Activated naive CD4-positive, alpha-beta T cell treated with anti-CD3 and anti-CD28 coated beads, Interleukin-2, amount 10 ng/mL, durations not matched to agents 7 days and 5 days (primary cell): ENCODE measurements around the gene ERFL.

Source experiments
- CTCF ChIA-PET: fragments of 350-600 bp; sonication (Branson Sonifier 250); formaldehyde crosslinking; loops from one replicate; lab custom pipeline; 2021; ENCODE audit warnings: antibody characterized with exemption; lab: Charles Lee
- DNase-seq: peaks from one replicate; pipeline ENCODE4 v3.0.0-alpha.2; 2020
- H3K27ac Mint-ChIP-seq: one replicate; pipeline ENCODE4 v1.8.0; 2021; ENCODE audit warnings: mild to moderate bottlenecking, moderate library complexity, mixed read lengths
- H3K27me3 Mint-ChIP-seq: one replicate; pipeline ENCODE4 v1.8.0; 2021; ENCODE audit warnings: mild to moderate bottlenecking, mixed read lengths
- H3K36me3 Mint-ChIP-seq: one replicate; pipeline ENCODE4 v1.8.0; 2021; ENCODE audit warnings: mixed read lengths
- H3K4me1 Mint-ChIP-seq: one replicate; pipeline ENCODE4 v1.8.0; 2021; ENCODE audit warnings: mixed read lengths
- H3K4me3 Mint-ChIP-seq: one replicate; pipeline ENCODE4 v1.8.0; 2021; ENCODE audit warnings: mild to moderate bottlenecking, moderate library complexity, mixed read lengths
- H3K9me3 Mint-ChIP-seq: one replicate; pipeline ENCODE4 v1.8.0; 2021; ENCODE audit warnings: mixed read lengths

ERFL gene

GRCh38 chr19:41907994-41908615, 20.1 kb downstream of the ERFL start:
- H3K36me3 Mint-ChIP-seq, result peaks cover 56% of the 10 kb centered on the region
- no peak overlapping the region for H3K4me3 Mint-ChIP-seq
- H3K27me3 Mint-ChIP-seq, result no peaks in the 10 kb centered on the region
- DNase-seq, result no peak
- no peaks in the 10 kb centered on the region for H3K9me3 Mint-ChIP-seq
- CTCF ChIA-PET, result interaction anchor here (0.9 kb wide), 1 partner anchor 16 kb away, joined by 3 read pairs; no protein-coding TSS in a partner anchor
- no peak overlapping the region for H3K27ac Mint-ChIP-seq
- peaks cover 25% of the 10 kb centered on the region for H3K4me1 Mint-ChIP-seq

GRCh38 chr19:41906916-41907680, 21.2 kb downstream of the ERFL start:
- DNase-seq, result no peak
- CTCF ChIA-PET, result interaction anchor here (0.7 to 0.8 kb wide), 2 partner anchors 12 to 34 kb away, joined by 3 read pairs; no protein-coding TSS in a partner anchor
- Mint-ChIP-seq H3K27me3 (no peaks in the 10 kb centered on the region), H3K9me3 (no peaks in the 10 kb centered on the region), H3K4me1 (peaks cover 25% of the 10 kb centered on the region), H3K27ac (no peak overlapping the region), H3K36me3 (peaks cover 65% of the 10 kb centered on the region), H3K4me3 (no peak overlapping the region)

- CTCF ChIA-PET, result interaction anchor here (0.8 kb wide), 1 partner anchor 11 kb away, joined by 3 read pairs; no protein-coding TSS in a partner anchor
- H3K27me3 Mint-ChIP-seq, result no peaks in the 10 kb centered on the region
- H3K4me3 Mint-ChIP-seq, result no peak overlapping the region
- H3K9me3 Mint-ChIP-seq, result no peaks in the 10 kb centered on the region
- H3K36me3 Mint-ChIP-seq, result peaks cover 66% of the 10 kb centered on the region
- DNase-seq, result no peak
- peaks cover 21% of the 10 kb centered on the region for H3K4me1 Mint-ChIP-seq
- H3K27ac Mint-ChIP-seq, result no peak overlapping the region
Observed at GRCh38 chr19:41906271-41906670, 22.0 kb downstream of the ERFL start.

GRCh38 chr19:41905273-41906002, 22.8 kb downstream of the ERFL start:
- Mint-ChIP-seq H3K4me1 (peaks cover 23% of the 10 kb centered on the region), H3K27me3 (no peaks in the 10 kb centered on the region), H3K9me3 (no peaks in the 10 kb centered on the region), H3K4me3 (no peak overlapping the region), H3K36me3 (peaks cover 62% of the 10 kb centered on the region), H3K27ac (no peak overlapping the region)
- CTCF ChIA-PET, result interaction anchor here (0.8 kb wide), 1 partner anchor 29 kb away, joined by 4 read pairs; no protein-coding TSS in a partner anchor
- DNase-seq, result no peak

GRCh38 chr19:41904118-41904870, 24.0 kb downstream of the ERFL start:
- CTCF ChIA-PET, result interaction anchor here (0.8 to 0.9 kb wide), 3 partner anchors 15 to 31 kb away, joined by 3 to 4 read pairs (median 3); no protein-coding TSS in a partner anchor
- Mint-ChIP-seq H3K4me3 (no peak overlapping the region), H3K27ac (no peak overlapping the region), H3K27me3 (no peaks in the 10 kb centered on the region), H3K4me1 (peaks cover 26% of the 10 kb centered on the region), H3K9me3 (no peaks in the 10 kb centered on the region), H3K36me3 (peaks cover 65% of the 10 kb centered on the region)
- no peak for DNase-seq

GRCh38 chr19:41903193-41903953, 24.9 kb downstream of the ERFL start:
- Mint-ChIP-seq H3K4me1 (peaks cover 28% of the 10 kb centered on the region), H3K36me3 (peaks cover 71% of the 10 kb centered on the region), H3K27me3 (no peaks in the 10 kb centered on the region), H3K9me3 (no peaks in the 10 kb centered on the region), H3K27ac (peak overlapping the region; percentile 60), H3K4me3 (no peak overlapping the region)
- CTCF ChIA-PET, result interaction anchor here (0.9 to 1.2 kb wide), 2 partner anchors 16 to 33 kb away, joined by 3 to 4 read pairs; no protein-coding TSS in a partner anchor
- no peak for DNase-seq

GRCh38 chr19:41902594-41902993, 25.7 kb downstream of the ERFL start:
- no peak overlapping the region for H3K27ac Mint-ChIP-seq
- H3K27me3 Mint-ChIP-seq, result no peaks in the 10 kb centered on the region
- H3K4me1 Mint-ChIP-seq, result peaks cover 33% of the 10 kb centered on the region
- DNase-seq, result no peak
- no peak overlapping the region for H3K4me3 Mint-ChIP-seq
- CTCF ChIA-PET, result interaction anchor here (1.2 to 2.7 kb wide), 2 partner anchors 30 to 34 kb away, joined by 4 to 13 read pairs; no protein-coding TSS in a partner anchor
- H3K9me3 Mint-ChIP-seq, result no peaks in the 10 kb centered on the region
- H3K36me3 Mint-ChIP-seq, result peaks cover 78% of the 10 kb centered on the region

- Mint-ChIP-seq H3K9me3 (no peaks in the 10 kb centered on the region), H3K27me3 (no peaks in the 10 kb centered on the region), H3K4me3 (no peak overlapping the region), H3K36me3 (peaks cover 74% of the 10 kb centered on the region), H3K27ac (peak overlapping the region; percentile 45), H3K4me1 (peaks cover 31% of the 10 kb centered on the region)
- CTCF ChIA-PET, result interaction anchor here (2.7 kb wide), 1 partner anchor 29 kb away, joined by 13 read pairs; no protein-coding TSS in a partner anchor
- no peak for DNase-seq
Observed at GRCh38 chr19:41901707-41902360, 26.4 kb downstream of the ERFL start.

GRCh38 chr19:41898235-41898634, 30.0 kb downstream of the ERFL start:
- Mint-ChIP-seq H3K4me3 (no peak overlapping the region), H3K4me1 (peaks cover 26% of the 10 kb centered on the region)

GRCh38 chr19:41897820-41898219, 30.4 kb downstream of the ERFL start:
- peaks cover 29% of the 10 kb centered on the region for H3K4me1 Mint-ChIP-seq
- CTCF ChIA-PET, result no interaction called here
- no peak overlapping the region for H3K4me3 Mint-ChIP-seq
- no peaks in the 10 kb centered on the region for H3K27me3 Mint-ChIP-seq
- peak overlapping the region; percentile 58 for H3K27ac Mint-ChIP-seq
- H3K9me3 Mint-ChIP-seq, result no peaks in the 10 kb centered on the region
- H3K36me3 Mint-ChIP-seq, result peaks cover 61% of the 10 kb centered on the region
- no peak for DNase-seq

More at GRCh38 chr19:41898235-41898634, 30.0 kb downstream of the ERFL start:
- no peaks in the 10 kb centered on the region for H3K9me3 Mint-ChIP-seq
- no peak for DNase-seq
- CTCF ChIA-PET, result interaction anchor here (0.7 kb wide), 1 partner anchor 10 kb away, joined by 3 read pairs; no protein-coding TSS in a partner anchor
- H3K36me3 Mint-ChIP-seq, result peaks cover 62% of the 10 kb centered on the region
- no peaks in the 10 kb centered on the region for H3K27me3 Mint-ChIP-seq
- H3K27ac Mint-ChIP-seq, result no peak overlapping the region

GRCh38 chr19:41897181-41897580, 31.1 kb downstream of the ERFL start:
- Mint-ChIP-seq H3K27me3 (no peaks in the 10 kb centered on the region), H3K4me3 (no peak overlapping the region), H3K36me3 (peaks cover 57% of the 10 kb centered on the region), H3K9me3 (no peaks in the 10 kb centered on the region), H3K4me1 (peaks cover 33% of the 10 kb centered on the region), H3K27ac (no peak overlapping the region)
- no peak for DNase-seq
- CTCF ChIA-PET, result no interaction called here

GRCh38 chr19:41896581-41896942, 31.7 kb downstream of the ERFL start:
- Mint-ChIP-seq H3K4me1 (peaks cover 38% of the 10 kb centered on the region), H3K9me3 (no peaks in the 10 kb centered on the region), H3K27ac (no peak overlapping the region), H3K4me3 (no peak overlapping the region), H3K27me3 (no peaks in the 10 kb centered on the region), H3K36me3 (peaks cover 54% of the 10 kb centered on the region)
- DNase-seq, result no peak
- CTCF ChIA-PET, result interaction anchor here (1.1 kb wide), 1 partner anchor 54 kb away, joined by 4 read pairs; no protein-coding TSS in a partner anchor
